Measurements from ENCODE around the gene TCF25.

The TCF25 gene

DNA sequence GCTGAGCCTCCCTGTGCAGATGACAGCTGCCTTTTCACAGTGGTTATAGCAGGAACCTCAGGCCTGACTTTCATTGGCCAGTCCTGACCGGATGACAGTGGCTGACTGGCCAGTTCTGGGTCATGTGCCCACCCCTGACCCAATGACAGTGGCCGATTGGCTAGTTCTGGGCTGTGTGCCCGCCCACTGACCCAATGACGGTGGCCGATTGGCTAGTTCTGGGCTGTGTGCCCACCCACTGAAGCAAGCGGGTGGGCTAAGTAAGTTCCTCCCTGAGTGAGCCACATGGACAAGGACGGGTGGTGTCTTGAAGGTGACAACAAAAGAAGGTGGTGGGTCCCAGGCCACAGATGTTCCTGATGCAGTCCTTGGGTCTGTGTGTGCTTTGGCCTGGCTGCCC lies 84.7 kb downstream of the TCF25 start:
- no peak for DNase-seq (ENCODE audit: low read depth)
- no peak overlapping the region for H3K4me3 ChIP-seq (ENCODE audit: low read depth, low read length)
- TF ChIP-seq, protein P1, sequence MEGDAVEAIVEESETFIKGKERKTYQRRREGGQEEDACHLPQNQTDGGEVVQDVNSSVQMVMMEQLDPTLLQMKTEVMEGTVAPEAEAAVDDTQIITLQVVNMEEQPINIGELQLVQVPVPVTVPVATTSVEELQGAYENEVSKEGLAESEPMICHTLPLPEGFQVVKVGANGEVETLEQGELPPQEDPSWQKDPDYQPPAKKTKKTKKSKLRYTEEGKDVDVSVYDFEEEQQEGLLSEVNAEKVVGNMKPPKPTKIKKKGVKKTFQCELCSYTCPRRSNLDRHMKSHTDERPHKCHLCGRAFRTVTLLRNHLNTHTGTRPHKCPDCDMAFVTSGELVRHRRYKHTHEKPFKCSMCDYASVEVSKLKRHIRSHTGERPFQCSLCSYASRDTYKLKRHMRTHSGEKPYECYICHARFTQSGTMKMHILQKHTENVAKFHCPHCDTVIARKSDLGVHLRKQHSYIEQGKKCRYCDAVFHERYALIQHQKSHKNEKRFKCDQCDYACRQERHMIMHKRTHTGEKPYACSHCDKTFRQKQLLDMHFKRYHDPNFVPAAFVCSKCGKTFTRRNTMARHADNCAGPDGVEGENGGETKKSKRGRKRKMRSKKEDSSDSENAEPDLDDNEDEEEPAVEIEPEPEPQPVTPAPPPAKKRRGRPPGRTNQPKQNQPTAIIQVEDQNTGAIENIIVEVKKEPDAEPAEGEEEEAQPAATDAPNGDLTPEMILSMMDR (IDR thresholded peaks at IDR 0.05; ENCODE audit: low read depth, low read length, missing control alignments): no peak
- in situ Hi-C loops (cut with HindIII; ENCODE audit: low sequenced_read_pairs): no loop called here

- no peak for DNase-seq (ENCODE audit: low read depth)
- H3K4me3 ChIP-seq (ENCODE audit: low read depth, low read length): no peak overlapping the region
- in situ Hi-C loops (cut with HindIII; ENCODE audit: low sequenced_read_pairs): no loop called here
- TF ChIP-seq, protein P1 (IDR thresholded peaks at IDR 0.05; ENCODE audit: low read depth, low read length, missing control alignments): no peak
Measured at GRCh38 chr16:89958596-89958995, 85.2 kb downstream of the TCF25 start.

DNA sequence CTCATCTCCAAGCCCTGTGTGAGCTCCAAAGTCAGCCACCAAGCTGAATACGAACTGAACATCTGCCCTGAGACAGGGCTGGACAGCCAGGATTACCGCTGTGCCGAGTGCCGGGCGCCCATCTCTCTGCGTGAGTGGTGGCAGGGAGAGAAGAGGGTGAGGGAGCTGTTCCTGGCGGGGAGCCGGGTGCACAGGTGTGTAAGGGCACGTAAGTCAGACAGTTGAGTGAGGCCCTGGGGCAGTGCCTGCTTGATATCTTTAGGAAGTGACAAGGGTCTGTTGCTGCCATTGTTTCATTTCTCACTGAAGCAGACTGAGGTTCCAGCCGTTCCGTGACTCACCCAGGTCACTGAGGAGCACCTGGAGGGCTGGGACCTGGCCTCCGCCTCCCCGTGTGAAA lies 87.6 kb downstream of the TCF25 start:
- no peak for DNase-seq (ENCODE audit: low read depth)
- TF ChIP-seq, protein P1 (IDR thresholded peaks at IDR 0.05; ENCODE audit: low read depth, low read length, missing control alignments): no peak
- in situ Hi-C loops (cut with HindIII; ENCODE audit: low sequenced_read_pairs): no loop called here
- H3K4me3 ChIP-seq (ENCODE audit: low read depth, low read length): no peak overlapping the region

All from astrocyte of the cerebellum (primary cell).